Activated naive CD8-positive, alpha-beta T cell treated with anti-CD3 and anti-CD28 coated beads, Interleukin-2, amount 50 U/mL, for 24 hours (primary cell): ENCODE measurements around the gene NPL.

ENCODE experiments used
- ATAC-seq: fragments of 150-1000 bp; cut with Tn5 transposase; one replicate; pipeline ENCODE4 v1.10.0; 2021
- DNase-seq: peaks from one replicate; pipeline ENCODE4 v3.0.0; 2021
- H3K27ac Mint-ChIP-seq: one replicate; pipeline ENCODE4 v1.8.0; 2021; ENCODE audit warnings: mild to moderate bottlenecking, mixed read lengths
- H3K27me3 Mint-ChIP-seq: one replicate; pipeline ENCODE4 v1.8.0; 2021; ENCODE audit warnings: mixed read lengths
- H3K36me3 Mint-ChIP-seq: one replicate; pipeline ENCODE4 v1.8.0; 2021; ENCODE audit warnings: low read depth, mixed read lengths
- H3K4me1 Mint-ChIP-seq: one replicate; pipeline ENCODE4 v1.8.0; 2021; ENCODE audit warnings: mixed read lengths
- H3K4me3 Mint-ChIP-seq: one replicate; pipeline ENCODE4 v1.8.0; 2021; ENCODE audit warnings: mild to moderate bottlenecking, moderate library complexity, mixed read lengths
- H3K9me3 Mint-ChIP-seq: one replicate; pipeline ENCODE4 v1.8.0; 2021; ENCODE audit warnings: mixed read lengths

The NPL gene

GRCh38 chr1:182826892-182827291 lies 37.3 kb downstream of the NPL start:
- DNase-seq (no peak), ATAC-seq (no peak)
- Mint-ChIP-seq H3K9me3 (no peaks in the 10 kb centered on the region), H3K36me3 (peaks cover 5% of the 10 kb centered on the region), H3K27ac (no peak overlapping the region), H3K27me3 (no peaks in the 10 kb centered on the region), H3K4me1 (no peaks in the 10 kb centered on the region), H3K4me3 (no peak overlapping the region)

GRCh38 chr1:182829285-182829932 lies 39.8 kb downstream of the NPL start:
- H3K4me3 Mint-ChIP-seq = no peak overlapping the region
- H3K36me3 Mint-ChIP-seq = peaks cover 2% of the 10 kb centered on the region
- H3K4me1 Mint-ChIP-seq = no peaks in the 10 kb centered on the region
- no peaks in the 10 kb centered on the region for H3K27me3 Mint-ChIP-seq
- H3K9me3 Mint-ChIP-seq = no peaks in the 10 kb centered on the region
- DNase-seq (no peak), ATAC-seq (no peak)
- no peak overlapping the region for H3K27ac Mint-ChIP-seq

- Mint-ChIP-seq H3K36me3 (peaks cover 2% of the 10 kb centered on the region), H3K27ac (no peak overlapping the region), H3K27me3 (no peaks in the 10 kb centered on the region), H3K4me3 (no peak overlapping the region), H3K9me3 (no peaks in the 10 kb centered on the region), H3K4me1 (no peaks in the 10 kb centered on the region)
- DNase-seq (no peak), ATAC-seq (no peak)
Observed at GRCh38 chr1:182833271-182833670, 43.7 kb downstream of the NPL start.

- no peak overlapping the region for H3K27ac Mint-ChIP-seq
- H3K27me3 Mint-ChIP-seq = peaks cover 2% of the 10 kb centered on the region
- peaks cover 7% of the 10 kb centered on the region for H3K4me1 Mint-ChIP-seq
- ATAC-seq (no peak), DNase-seq (no peak)
- H3K9me3 Mint-ChIP-seq = no peaks in the 10 kb centered on the region
- H3K36me3 Mint-ChIP-seq = peaks cover 4% of the 10 kb centered on the region
- H3K4me3 Mint-ChIP-seq = no peak overlapping the region
Observed at GRCh38 chr1:182834326-182834725, 44.8 kb downstream of the NPL start.

DNA sequence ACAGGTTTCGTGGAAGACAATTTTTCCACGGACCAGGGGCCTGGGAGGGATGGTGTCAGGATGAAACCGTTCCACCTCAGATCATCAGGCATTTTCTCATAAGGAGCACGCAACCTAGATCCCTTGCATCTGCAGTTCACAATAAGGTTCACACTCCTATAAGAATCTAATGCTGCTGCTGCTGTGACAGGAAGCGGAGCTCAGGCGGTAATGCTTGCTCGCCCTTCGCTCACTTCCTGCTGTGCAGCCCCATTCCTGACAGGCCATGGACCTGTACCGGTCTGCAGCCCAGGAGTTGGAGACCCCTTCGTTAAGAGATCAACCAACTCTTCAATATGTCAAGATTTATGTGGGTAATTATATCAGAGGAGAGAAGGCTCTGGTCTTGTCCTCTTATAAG lies 46.2 kb downstream of the NPL start:
- no peak overlapping the region for H3K4me3 Mint-ChIP-seq
- H3K4me1 Mint-ChIP-seq = peaks cover 15% of the 10 kb centered on the region
- peaks cover 15% of the 10 kb centered on the region for H3K36me3 Mint-ChIP-seq
- H3K27ac Mint-ChIP-seq = no peak overlapping the region
- no peaks in the 10 kb centered on the region for H3K9me3 Mint-ChIP-seq
- ATAC-seq (no peak), DNase-seq (no peak)
- peaks cover 2% of the 10 kb centered on the region for H3K27me3 Mint-ChIP-seq

- no peaks in the 10 kb centered on the region for H3K9me3 Mint-ChIP-seq
- ATAC-seq (peak; percentile 85), DNase-seq (peak; percentile 98)
- peak within 1 kb of the TSS; percentile 100 for H3K27ac Mint-ChIP-seq
- H3K4me1 Mint-ChIP-seq = peaks cover 51% of the 10 kb centered on the region
- peak within 1 kb of the TSS; percentile 100 for H3K4me3 Mint-ChIP-seq
- peaks cover 47% of the 10 kb centered on the region for H3K36me3 Mint-ChIP-seq
- H3K27me3 Mint-ChIP-seq = peaks cover 2% of the 10 kb centered on the region
Observed at GRCh38 chr1:182839209-182840066, 49.9 kb downstream of the NPL start, which contains the start of gene DHX9. Gene DHX9 (plus strand): TSS chr1:182839347. CDS start chr1:182842567, 3,220 bp downstream.

- DNase-seq = no peak
- peak overlapping the region; percentile 100 for H3K4me3 Mint-ChIP-seq
Observed at GRCh38 chr1:182841368-182841988, 51.9 kb downstream of the NPL start.

DNA sequence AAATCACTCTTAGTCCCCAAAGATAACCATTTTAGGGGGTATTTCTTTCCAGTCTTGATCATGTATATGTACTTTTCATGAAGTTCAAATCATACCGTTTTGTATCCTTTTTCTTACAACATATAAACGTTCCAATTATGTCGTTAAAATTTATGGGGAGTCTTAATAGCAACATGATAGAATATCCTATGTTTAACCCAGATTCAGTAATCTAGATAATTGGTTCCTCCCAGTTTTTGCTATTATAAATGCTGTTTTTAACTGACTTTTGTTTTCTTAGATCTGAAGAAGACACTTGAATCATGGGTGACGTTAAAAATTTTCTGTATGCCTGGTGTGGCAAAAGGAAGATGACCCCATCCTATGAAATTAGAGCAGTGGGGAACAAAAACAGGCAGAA lies 52.7 kb downstream of the NPL start:
- peak overlapping the region; percentile 100 for H3K4me3 Mint-ChIP-seq
- peaks cover 2% of the 10 kb centered on the region for H3K27me3 Mint-ChIP-seq
- H3K36me3 Mint-ChIP-seq = peaks cover 71% of the 10 kb centered on the region
- DNase-seq (no peak), ATAC-seq (no peak)
- H3K9me3 Mint-ChIP-seq = no peaks in the 10 kb centered on the region
- H3K27ac Mint-ChIP-seq = peak overlapping the region; percentile 100
- H3K4me1 Mint-ChIP-seq = peaks cover 78% of the 10 kb centered on the region

More at GRCh38 chr1:182841368-182841988, 51.9 kb downstream of the NPL start:
- H3K36me3 Mint-ChIP-seq = peaks cover 63% of the 10 kb centered on the region
- peaks cover 2% of the 10 kb centered on the region for H3K27me3 Mint-ChIP-seq
- no peak for ATAC-seq
- no peaks in the 10 kb centered on the region for H3K9me3 Mint-ChIP-seq
- H3K27ac Mint-ChIP-seq = peak overlapping the region; percentile 100
- peaks cover 70% of the 10 kb centered on the region for H3K4me1 Mint-ChIP-seq

DNA sequence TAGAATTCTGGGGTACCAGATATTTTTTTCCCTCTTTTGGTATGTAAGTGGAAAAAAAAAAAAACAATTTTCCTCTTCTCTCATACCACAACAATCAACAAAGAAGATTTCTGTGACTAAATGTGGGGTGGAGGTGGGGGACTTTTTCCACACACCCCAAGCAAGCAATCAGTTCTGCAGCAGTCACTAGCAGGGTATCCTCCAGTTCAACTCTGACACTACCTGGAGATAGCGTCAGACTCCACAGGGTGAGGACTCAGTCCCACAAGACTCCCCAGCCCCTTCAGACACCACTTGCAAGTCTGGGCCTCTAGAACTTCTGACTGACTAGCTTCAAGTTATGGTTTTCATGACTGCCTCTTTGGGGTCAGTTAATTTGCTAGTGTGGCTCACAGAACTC lies 55.8 kb downstream of the NPL start:
- H3K4me1 Mint-ChIP-seq = peaks cover 96% of the 10 kb centered on the region
- peak overlapping the region; percentile 45 for H3K4me3 Mint-ChIP-seq
- no peaks in the 10 kb centered on the region for H3K9me3 Mint-ChIP-seq
- peak overlapping the region; percentile 86 for H3K27ac Mint-ChIP-seq
- no peaks in the 10 kb centered on the region for H3K27me3 Mint-ChIP-seq
- H3K36me3 Mint-ChIP-seq = peaks cover 85% of the 10 kb centered on the region
- ATAC-seq (peak; percentile 87), DNase-seq (peak; percentile 9)

GRCh38 chr1:182845894-182846293 lies 56.3 kb downstream of the NPL start:
- DNase-seq (no peak), ATAC-seq (no peak)
- H3K9me3 Mint-ChIP-seq = no peaks in the 10 kb centered on the region
- H3K36me3 Mint-ChIP-seq = peaks cover 83% of the 10 kb centered on the region
- peaks cover 93% of the 10 kb centered on the region for H3K4me1 Mint-ChIP-seq
- no peaks in the 10 kb centered on the region for H3K27me3 Mint-ChIP-seq
- no peak overlapping the region for H3K4me3 Mint-ChIP-seq
- no peak overlapping the region for H3K27ac Mint-ChIP-seq

- Mint-ChIP-seq H3K9me3 (no peaks in the 10 kb centered on the region), H3K36me3 (peaks cover 82% of the 10 kb centered on the region), H3K27me3 (no peaks in the 10 kb centered on the region), H3K4me1 (peaks cover 84% of the 10 kb centered on the region), H3K4me3 (no peak overlapping the region), H3K27ac (peak overlapping the region; percentile 67)
- DNase-seq (no peak), ATAC-seq (no peak)
Observed at GRCh38 chr1:182847105-182847504, 57.5 kb downstream of the NPL start.

DNA sequence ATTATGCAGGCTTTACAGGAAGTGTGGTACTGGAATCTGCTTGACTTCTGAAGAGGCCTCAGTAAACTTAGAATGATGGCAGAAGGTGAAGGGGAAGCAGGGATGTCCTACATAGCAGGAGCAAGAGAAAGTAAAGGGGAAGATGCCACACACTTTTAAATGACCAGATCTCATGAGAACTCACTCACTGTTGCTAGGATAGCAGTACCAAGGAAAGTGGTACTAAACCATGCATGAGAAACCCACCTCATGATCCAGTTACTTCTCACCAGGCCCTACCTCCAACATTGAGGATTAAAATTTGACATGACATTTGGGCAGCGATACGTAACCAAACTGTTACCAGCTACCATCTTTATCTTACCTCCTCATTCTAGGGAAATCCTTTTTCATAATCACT lies 59.2 kb downstream of the NPL start:
- H3K27me3 Mint-ChIP-seq = no peaks in the 10 kb centered on the region
- H3K4me1 Mint-ChIP-seq = peaks cover 69% of the 10 kb centered on the region
- peak overlapping the region; percentile 5 for H3K27ac Mint-ChIP-seq
- no peaks in the 10 kb centered on the region for H3K9me3 Mint-ChIP-seq
- H3K4me3 Mint-ChIP-seq = no peak overlapping the region
- peaks cover 81% of the 10 kb centered on the region for H3K36me3 Mint-ChIP-seq
- DNase-seq (no peak), ATAC-seq (no peak)

- H3K27me3 Mint-ChIP-seq = no peaks in the 10 kb centered on the region
- ATAC-seq (no peak), DNase-seq (no peak)
- peaks cover 81% of the 10 kb centered on the region for H3K36me3 Mint-ChIP-seq
- H3K4me3 Mint-ChIP-seq = no peak overlapping the region
- H3K27ac Mint-ChIP-seq = no peak overlapping the region
- no peaks in the 10 kb centered on the region for H3K9me3 Mint-ChIP-seq
- peaks cover 53% of the 10 kb centered on the region for H3K4me1 Mint-ChIP-seq
Observed at GRCh38 chr1:182850319-182850718, 60.7 kb downstream of the NPL start.

- Mint-ChIP-seq H3K9me3 (no peaks in the 10 kb centered on the region), H3K27ac (no peak overlapping the region), H3K36me3 (peaks cover 82% of the 10 kb centered on the region), H3K27me3 (no peaks in the 10 kb centered on the region), H3K4me1 (peaks cover 39% of the 10 kb centered on the region), H3K4me3 (no peak overlapping the region)
- no peak for ATAC-seq
- DNase-seq = no peak
Observed at GRCh38 chr1:182851825-182852224, 62.3 kb downstream of the NPL start.

- ATAC-seq (no peak), DNase-seq (no peak)
- Mint-ChIP-seq H3K27me3 (no peaks in the 10 kb centered on the region), H3K4me3 (no peak overlapping the region), H3K27ac (no peak overlapping the region), H3K4me1 (peaks cover 17% of the 10 kb centered on the region), H3K36me3 (peaks cover 82% of the 10 kb centered on the region), H3K9me3 (no peaks in the 10 kb centered on the region)
Observed at GRCh38 chr1:182855911-182856310, 66.3 kb downstream of the NPL start.
